Measurements from ENCODE around the gene GMPPB.

DNA sequence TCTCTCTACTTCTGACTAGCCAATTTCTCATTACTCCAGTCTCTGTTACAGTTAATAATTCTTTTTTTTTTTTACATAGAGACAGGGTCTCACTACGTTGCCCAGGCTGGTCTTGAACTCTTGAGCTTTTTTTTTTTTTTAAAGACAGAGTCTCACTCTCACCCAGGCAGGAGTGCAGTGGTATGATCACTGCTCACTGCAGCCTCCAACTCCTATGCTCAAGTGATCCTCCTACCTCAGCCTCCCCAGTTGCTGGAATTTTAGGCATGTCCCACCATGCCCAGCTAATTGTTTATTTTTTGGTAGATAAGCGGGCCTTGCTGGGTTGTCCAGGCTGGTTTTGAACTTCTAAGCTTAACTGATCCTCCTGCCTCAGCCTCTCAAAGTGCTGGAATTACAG lies 49.0 kb upstream of the GMPPB start:
- TF ChIP-seq, protein P1, sequence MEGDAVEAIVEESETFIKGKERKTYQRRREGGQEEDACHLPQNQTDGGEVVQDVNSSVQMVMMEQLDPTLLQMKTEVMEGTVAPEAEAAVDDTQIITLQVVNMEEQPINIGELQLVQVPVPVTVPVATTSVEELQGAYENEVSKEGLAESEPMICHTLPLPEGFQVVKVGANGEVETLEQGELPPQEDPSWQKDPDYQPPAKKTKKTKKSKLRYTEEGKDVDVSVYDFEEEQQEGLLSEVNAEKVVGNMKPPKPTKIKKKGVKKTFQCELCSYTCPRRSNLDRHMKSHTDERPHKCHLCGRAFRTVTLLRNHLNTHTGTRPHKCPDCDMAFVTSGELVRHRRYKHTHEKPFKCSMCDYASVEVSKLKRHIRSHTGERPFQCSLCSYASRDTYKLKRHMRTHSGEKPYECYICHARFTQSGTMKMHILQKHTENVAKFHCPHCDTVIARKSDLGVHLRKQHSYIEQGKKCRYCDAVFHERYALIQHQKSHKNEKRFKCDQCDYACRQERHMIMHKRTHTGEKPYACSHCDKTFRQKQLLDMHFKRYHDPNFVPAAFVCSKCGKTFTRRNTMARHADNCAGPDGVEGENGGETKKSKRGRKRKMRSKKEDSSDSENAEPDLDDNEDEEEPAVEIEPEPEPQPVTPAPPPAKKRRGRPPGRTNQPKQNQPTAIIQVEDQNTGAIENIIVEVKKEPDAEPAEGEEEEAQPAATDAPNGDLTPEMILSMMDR (IDR thresholded peaks at IDR 0.05; ENCODE audit: low read depth, low read length, poor library complexity, severe bottlenecking) = no peak
- no peak for TF ChIP-seq EZH2phosphoT487 (IDR thresholded peaks at IDR 0.05; ENCODE audit: borderline replicate concordance, low read length)
